RWPE2 (cell line): ENCODE measurements around the gene FAM13C.

Experiments
- ATAC-seq: fragments of 200-7000 bp; cut with Tn5 transposase; 3 replicates; pipeline ENCODE4 v1.9.1; 2021; ENCODE audit warnings: low read depth
- DNase-seq: peaks from one replicate; pipeline ENCODE4 v3.0.0-alpha.2; 2020; ENCODE audit warnings: low spot score
- H3K27ac ChIP-seq: fragments of 450-650 bp; 2 replicates; pipeline ENCODE4 v1.5.1; 2017; ENCODE audit warnings: mild to moderate bottlenecking; ENCODE audit not compliant: poor library complexity, severe bottlenecking
- H3K27me3 ChIP-seq: fragments of 250-450 bp; sonication (Bioruptor Pico); 2 replicates; pipeline ENCODE4 v1.5.1; 2021; ENCODE audit warnings: mild to moderate bottlenecking, moderate library complexity; ENCODE audit not compliant: insufficient read depth, poor library complexity, severe bottlenecking
- H3K36me3 ChIP-seq: fragments of 250-450 bp; sonication (Bioruptor Pico); 2 replicates; pipeline ENCODE4 v1.5.1; 2020; ENCODE audit warnings: low read depth, mild to moderate bottlenecking, moderate library complexity
- H3K4me1 ChIP-seq: fragments of 250-450 bp; sonication (Bioruptor Pico); 2 replicates; pipeline ENCODE4 v1.5.1; 2021; ENCODE audit warnings: mild to moderate bottlenecking, moderate library complexity; ENCODE audit not compliant: insufficient read depth, poor library complexity, severe bottlenecking
- H3K4me3 ChIP-seq: fragments of 250-450 bp; sonication (Bioruptor Pico); 2 replicates; pipeline ENCODE4 v1.5.1; 2021; ENCODE audit warnings: mild to moderate bottlenecking, moderate library complexity; ENCODE audit not compliant: severe bottlenecking
- H3K9me3 ChIP-seq: fragments of 250-450 bp; sonication (Bioruptor Pico); 2 replicates; pipeline ENCODE4 v1.5.1; 2021; ENCODE audit warnings: mild to moderate bottlenecking, moderate library complexity; ENCODE audit not compliant: severe bottlenecking
- CTCF ChIP-seq: fragments of 450-650 bp; IDR thresholded peaks from one replicate; pipeline ENCODE4 v1.5.1; 2017; ENCODE audit warnings: mild to moderate bottlenecking, moderate library complexity; ENCODE audit not compliant: poor library complexity, severe bottlenecking

FAM13C gene

DNA sequence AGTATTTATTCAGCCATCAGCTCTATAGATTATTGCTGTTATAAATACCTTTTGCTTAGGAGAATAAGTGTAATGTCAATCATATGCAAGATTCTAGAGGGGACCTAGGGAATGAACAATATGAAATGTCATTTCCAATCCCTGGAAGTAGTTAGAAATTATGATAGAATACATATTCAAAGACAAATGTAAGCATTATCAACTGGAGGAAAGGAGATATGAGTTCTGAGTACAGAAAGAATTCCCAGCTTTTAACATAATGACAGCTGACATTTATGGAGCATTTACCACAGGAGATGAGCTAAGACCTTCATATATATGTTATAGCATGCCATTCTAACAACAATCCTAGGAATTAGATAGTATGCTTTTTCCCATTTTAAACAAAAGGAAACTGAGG, 86.2 kb downstream of the FAM13C start:
- no peaks in the 10 kb centered on the region for H3K4me1 ChIP-seq
- H3K9me3 ChIP-seq, result no peaks in the 10 kb centered on the region
- H3K4me3 ChIP-seq, result no peak overlapping the region
- DNase-seq (no peak), ATAC-seq (no peak)
- H3K36me3 ChIP-seq, result no peaks in the 10 kb centered on the region
- no peak for TF ChIP-seq CTCF
- no peak overlapping the region for H3K27ac ChIP-seq
- peaks cover 3% of the 10 kb centered on the region for H3K27me3 ChIP-seq

GRCh38 chr10:59273445-59273844, 88.9 kb downstream of the FAM13C start:
- TF ChIP-seq CTCF, result no peak
- H3K4me3 ChIP-seq, result no peak overlapping the region
- no peak for ATAC-seq

GRCh38 chr10:59272061-59272460, 90.3 kb downstream of the FAM13C start:
- ATAC-seq (no peak), DNase-seq (no peak)
- no peak for TF ChIP-seq CTCF
- Histone ChIP-seq H3K36me3 (no peaks in the 10 kb centered on the region), H3K27me3 (peaks cover 3% of the 10 kb centered on the region), H3K4me3 (no peak overlapping the region), H3K27ac (no peak overlapping the region), H3K9me3 (no peaks in the 10 kb centered on the region), H3K4me1 (no peaks in the 10 kb centered on the region)

More at GRCh38 chr10:59273445-59273844, 88.9 kb downstream of the FAM13C start:
- no peak for DNase-seq
- peaks cover 3% of the 10 kb centered on the region for H3K27me3 ChIP-seq
- no peaks in the 10 kb centered on the region for H3K9me3 ChIP-seq
- H3K4me1 ChIP-seq, result no peaks in the 10 kb centered on the region
- no peak overlapping the region for H3K27ac ChIP-seq
- no peaks in the 10 kb centered on the region for H3K36me3 ChIP-seq

GRCh38 chr10:59271160-59271559, 91.2 kb downstream of the FAM13C start:
- no peak overlapping the region for H3K27ac ChIP-seq
- H3K36me3 ChIP-seq, result no peaks in the 10 kb centered on the region
- DNase-seq (no peak), ATAC-seq (no peak)
- TF ChIP-seq CTCF, result no peak
- no peaks in the 10 kb centered on the region for H3K9me3 ChIP-seq
- no peaks in the 10 kb centered on the region for H3K4me1 ChIP-seq
- peaks cover 3% of the 10 kb centered on the region for H3K27me3 ChIP-seq
- no peak overlapping the region for H3K4me3 ChIP-seq

GRCh38 chr10:59270492-59270891, 91.9 kb downstream of the FAM13C start:
- Histone ChIP-seq H3K4me1 (no peaks in the 10 kb centered on the region), H3K27me3 (peaks cover 3% of the 10 kb centered on the region), H3K4me3 (no peak overlapping the region), H3K9me3 (no peaks in the 10 kb centered on the region), H3K27ac (no peak overlapping the region), H3K36me3 (no peaks in the 10 kb centered on the region)
- no peak for ATAC-seq
- no peak for TF ChIP-seq CTCF
- DNase-seq, result no peak
